Neural cell (in vitro differentiated cells): Measurements from ENCODE around the gene ARID3A. TPM values are rescaled to one million over a fixed set of nuclear protein-coding genes. Genes with fewer than 3 reads are reported as not detected.

Experiments
- H2AFZ ChIP-seq: fragments of 200-600, 300-800 bp; sonication (generic), shearing (Covaris generic); 2 replicates; pipeline ENCODE4 v1.6.0; 2014; ENCODE audit warnings: low read depth, mild to moderate bottlenecking, antibody characterized with exemption, low read length, moderate library complexity
- H3F3A ChIP-seq: fragments of 200-600 bp; shearing (Covaris generic); 2 replicates; pipeline ENCODE4 v1.6.1; 2016; ENCODE audit warnings: mild to moderate bottlenecking, moderate library complexity, mixed read lengths, antibody characterized with exemption, low read length; ENCODE audit not compliant: insufficient read depth, poor library complexity, severe bottlenecking
- H3K27ac ChIP-seq: fragments of 200-600, 300-800 bp; sonication (generic), shearing (Covaris generic); 2 replicates; pipeline ENCODE4 v1.5.1; 2014; ENCODE audit warnings: mild to moderate bottlenecking, low read length, moderate library complexity
- H3K27me3 ChIP-seq: fragments of 300-800, 200-600 bp; sonication (generic), shearing (Covaris generic); 2 replicates; pipeline ENCODE4 v1.6.0; 2014; ENCODE audit warnings: mild to moderate bottlenecking, low read depth, low read length, moderate library complexity; ENCODE audit not compliant: insufficient read depth
- H3K36me3 ChIP-seq: fragments of 300-800, 200-600 bp; sonication (generic), shearing (Covaris generic); 2 replicates; pipeline ENCODE4 v1.5.1; 2014; ENCODE audit warnings: mild to moderate bottlenecking, antibody characterized with exemption, low read length, moderate library complexity; ENCODE audit not compliant: insufficient read depth
- H3K4me2 ChIP-seq: fragments of 300-800, 200-600 bp; sonication (generic), shearing (Covaris generic); 2 replicates; pipeline ENCODE4 v1.6.0; 2014; ENCODE audit warnings: mild to moderate bottlenecking, low read length
- H3K4me3 ChIP-seq: fragments of 300-800, 200-600 bp; sonication (generic), shearing (Covaris generic); 2 replicates; pipeline ENCODE4 v1.5.1; 2014; ENCODE audit warnings: mild to moderate bottlenecking, low read length, moderate library complexity
- H3K79me2 ChIP-seq: fragments of 200-600 bp; shearing (Covaris generic); replicated peaks from 2 replicates; pipeline ENCODE4 v1.6.0; 2014; ENCODE audit warnings: mild to moderate bottlenecking, low read length, moderate library complexity; ENCODE audit not compliant: insufficient read depth
- H3K9ac ChIP-seq: fragments of 300-800, 200-600 bp; sonication (generic), shearing (Covaris generic); 2 replicates; pipeline ENCODE4 v1.6.1; 2016; ENCODE audit warnings: mild to moderate bottlenecking, low read length, mixed read lengths
- H3K9me2 ChIP-seq: fragments of 200-600 bp; shearing (Covaris generic); 2 replicates; pipeline ENCODE4 v1.6.1; 2016; ENCODE audit warnings: mild to moderate bottlenecking, low read length, mixed read lengths; ENCODE audit not compliant: insufficient read depth
- H3K9me3 ChIP-seq: fragments of 200-600, 300-800 bp; sonication (generic), shearing (Covaris generic); 2 replicates; pipeline ENCODE4 v1.6.1; 2016; ENCODE audit warnings: mild to moderate bottlenecking, mixed run types, low read length, moderate library complexity, mixed read lengths
- H4K20me1 ChIP-seq: fragments of 200-600 bp; shearing (Covaris generic); 2 replicates; pipeline ENCODE4 v1.6.1; 2016; ENCODE audit warnings: mild to moderate bottlenecking, mixed run types; ENCODE audit not compliant: insufficient read depth
- EP300 ChIP-seq: fragments of 450-650 bp; conservative IDR thresholded peaks from 2 replicates; pipeline ENCODE4 v1.6.1; 2014; ENCODE audit warnings: antibody characterized with exemption, mild to moderate bottlenecking, moderate library complexity; ENCODE audit not compliant: poor library complexity, severe bottlenecking
- EZH2 ChIP-seq: fragments of 200-600, 300-800 bp; shearing (Covaris generic), sonication (generic); IDR thresholded peaks from 2 replicates; pipeline ENCODE4 v1.6.1; 2014; ENCODE audit warnings: antibody characterized with exemption, low read length, borderline replicate concordance, mild to moderate bottlenecking; ENCODE audit not compliant: insufficient read depth, poor library complexity, severe bottlenecking
- MXI1 ChIP-seq: fragments of 450-650 bp; conservative IDR thresholded peaks from 2 replicates; pipeline ENCODE4 v1.6.1; 2014; ENCODE audit warnings: antibody characterized with exemption, mild to moderate bottlenecking; ENCODE audit not compliant: poor library complexity, severe bottlenecking
- POLR2AphosphoS5 ChIP-seq: IDR thresholded peaks from 2 replicates; pipeline ENCODE4 v1.6.1; 2012
- RAD21 ChIP-seq: fragments of 450-650 bp; conservative IDR thresholded peaks from 2 replicates; pipeline ENCODE4 v1.6.1; 2014; ENCODE audit warnings: antibody characterized with exemption, mild to moderate bottlenecking, moderate library complexity
- SMC3 ChIP-seq: fragments of 450-650 bp; conservative IDR thresholded peaks from 2 replicates; pipeline ENCODE4 v1.6.1; 2014; ENCODE audit warnings: antibody characterized with exemption, mild to moderate bottlenecking, moderate library complexity; ENCODE audit not compliant: poor library complexity
- TAF1 ChIP-seq: IDR thresholded peaks from 2 replicates; pipeline ENCODE4 v1.6.1; 2012; ENCODE audit warnings: low read depth
- polyA plus RNA-seq: library from polyadenylated mRNA; depleted of rRNA; stranded (reverse); fragments of >200 nt; gene quantifications from 2 replicates; pipeline ENCODE4 v1.2.3, GENCODE V29; 2014
- TF ChIP-seq, protein P1 (sequence below): fragments of 450-650 bp; IDR thresholded peaks from 2 replicates; pipeline ENCODE4 v1.5.1; 2014; ENCODE audit warnings: antibody characterized with exemption, mild to moderate bottlenecking, moderate library complexity; ENCODE audit not compliant: poor library complexity, severe bottlenecking
- TF ChIP-seq, protein P2 (sequence below): IDR thresholded peaks from 2 replicates; pipeline ENCODE4 v1.6.1; 2012; ENCODE audit warnings: borderline replicate concordance

The ARID3A gene
- polyA plus RNA-seq, 1 donor from 2014 or later = 11.4 TPM

- H3K27me3 ChIP-seq = no peaks in the 10 kb centered on the region
- no peaks in the 10 kb centered on the region for H3F3A ChIP-seq
- H2AFZ ChIP-seq = no peak overlapping the region
- peaks cover under 1% of the 10 kb centered on the region for H3K79me2 ChIP-seq
- no peaks in the 10 kb centered on the region for H4K20me1 ChIP-seq
- no peak overlapping the region for H3K9ac ChIP-seq
- TF ChIP-seq SMC3 (no peak), EP300 (no peak), POLR2AphosphoS5 (no peak), MXI1 (no peak), EZH2 (no peak), RAD21 (no peak), TAF1 (no peak)
- TF ChIP-seq, protein P1, sequence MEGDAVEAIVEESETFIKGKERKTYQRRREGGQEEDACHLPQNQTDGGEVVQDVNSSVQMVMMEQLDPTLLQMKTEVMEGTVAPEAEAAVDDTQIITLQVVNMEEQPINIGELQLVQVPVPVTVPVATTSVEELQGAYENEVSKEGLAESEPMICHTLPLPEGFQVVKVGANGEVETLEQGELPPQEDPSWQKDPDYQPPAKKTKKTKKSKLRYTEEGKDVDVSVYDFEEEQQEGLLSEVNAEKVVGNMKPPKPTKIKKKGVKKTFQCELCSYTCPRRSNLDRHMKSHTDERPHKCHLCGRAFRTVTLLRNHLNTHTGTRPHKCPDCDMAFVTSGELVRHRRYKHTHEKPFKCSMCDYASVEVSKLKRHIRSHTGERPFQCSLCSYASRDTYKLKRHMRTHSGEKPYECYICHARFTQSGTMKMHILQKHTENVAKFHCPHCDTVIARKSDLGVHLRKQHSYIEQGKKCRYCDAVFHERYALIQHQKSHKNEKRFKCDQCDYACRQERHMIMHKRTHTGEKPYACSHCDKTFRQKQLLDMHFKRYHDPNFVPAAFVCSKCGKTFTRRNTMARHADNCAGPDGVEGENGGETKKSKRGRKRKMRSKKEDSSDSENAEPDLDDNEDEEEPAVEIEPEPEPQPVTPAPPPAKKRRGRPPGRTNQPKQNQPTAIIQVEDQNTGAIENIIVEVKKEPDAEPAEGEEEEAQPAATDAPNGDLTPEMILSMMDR = no peak
- TF ChIP-seq, protein P2, sequence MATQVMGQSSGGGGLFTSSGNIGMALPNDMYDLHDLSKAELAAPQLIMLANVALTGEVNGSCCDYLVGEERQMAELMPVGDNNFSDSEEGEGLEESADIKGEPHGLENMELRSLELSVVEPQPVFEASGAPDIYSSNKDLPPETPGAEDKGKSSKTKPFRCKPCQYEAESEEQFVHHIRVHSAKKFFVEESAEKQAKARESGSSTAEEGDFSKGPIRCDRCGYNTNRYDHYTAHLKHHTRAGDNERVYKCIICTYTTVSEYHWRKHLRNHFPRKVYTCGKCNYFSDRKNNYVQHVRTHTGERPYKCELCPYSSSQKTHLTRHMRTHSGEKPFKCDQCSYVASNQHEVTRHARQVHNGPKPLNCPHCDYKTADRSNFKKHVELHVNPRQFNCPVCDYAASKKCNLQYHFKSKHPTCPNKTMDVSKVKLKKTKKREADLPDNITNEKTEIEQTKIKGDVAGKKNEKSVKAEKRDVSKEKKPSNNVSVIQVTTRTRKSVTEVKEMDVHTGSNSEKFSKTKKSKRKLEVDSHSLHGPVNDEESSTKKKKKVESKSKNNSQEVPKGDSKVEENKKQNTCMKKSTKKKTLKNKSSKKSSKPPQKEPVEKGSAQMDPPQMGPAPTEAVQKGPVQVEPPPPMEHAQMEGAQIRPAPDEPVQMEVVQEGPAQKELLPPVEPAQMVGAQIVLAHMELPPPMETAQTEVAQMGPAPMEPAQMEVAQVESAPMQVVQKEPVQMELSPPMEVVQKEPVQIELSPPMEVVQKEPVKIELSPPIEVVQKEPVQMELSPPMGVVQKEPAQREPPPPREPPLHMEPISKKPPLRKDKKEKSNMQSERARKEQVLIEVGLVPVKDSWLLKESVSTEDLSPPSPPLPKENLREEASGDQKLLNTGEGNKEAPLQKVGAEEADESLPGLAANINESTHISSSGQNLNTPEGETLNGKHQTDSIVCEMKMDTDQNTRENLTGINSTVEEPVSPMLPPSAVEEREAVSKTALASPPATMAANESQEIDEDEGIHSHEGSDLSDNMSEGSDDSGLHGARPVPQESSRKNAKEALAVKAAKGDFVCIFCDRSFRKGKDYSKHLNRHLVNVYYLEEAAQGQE = no peak
- no peak overlapping the region for H3K4me3 ChIP-seq
- no peaks in the 10 kb centered on the region for H3K9me3 ChIP-seq
- no peaks in the 10 kb centered on the region for H3K36me3 ChIP-seq
- no peaks in the 10 kb centered on the region for H3K9me2 ChIP-seq
- H3K27ac ChIP-seq = no peak overlapping the region
- no peak overlapping the region for H3K4me2 ChIP-seq
These were observed 17.8 kb downstream of the ARID3A start for GRCh38 chr19:943551-944170.

- Histone ChIP-seq H3K9ac (no peak overlapping the region), H3K79me2 (no peaks in the 10 kb centered on the region), H3K36me3 (no peaks in the 10 kb centered on the region)
These were observed 18.3 kb downstream of the ARID3A start for GRCh38 chr19:944171-944567.

More at GRCh38 chr19:944171-944567, 18.3 kb downstream of the ARID3A start:
- Histone ChIP-seq H2AFZ (no peak overlapping the region), H3K27me3 (no peaks in the 10 kb centered on the region), H3K4me2 (no peak overlapping the region), H3K9me2 (no peaks in the 10 kb centered on the region), H3F3A (no peaks in the 10 kb centered on the region), H4K20me1 (no peaks in the 10 kb centered on the region), H3K27ac (no peak overlapping the region), H3K9me3 (no peaks in the 10 kb centered on the region), H3K4me3 (no peak overlapping the region)
- no peak for TF ChIP-seq EZH2
- TF ChIP-seq, protein P2 = no peak
- TF ChIP-seq TAF1 = no peak
- no peak for TF ChIP-seq RAD21
- TF ChIP-seq, protein P1 = no peak
- no peak for TF ChIP-seq MXI1
- TF ChIP-seq POLR2AphosphoS5 = no peak
- no peak for TF ChIP-seq EP300
- no peak for TF ChIP-seq SMC3
